Amniotic epithelial cell (primary cell): ENCODE measurements around the gene IL17REL.

Source experiments
- DNase-seq: peaks from one replicate; pipeline ENCODE4 v3.0.0-alpha.2; 2010; ENCODE audit warnings: low read depth

IL17REL gene

DNA sequence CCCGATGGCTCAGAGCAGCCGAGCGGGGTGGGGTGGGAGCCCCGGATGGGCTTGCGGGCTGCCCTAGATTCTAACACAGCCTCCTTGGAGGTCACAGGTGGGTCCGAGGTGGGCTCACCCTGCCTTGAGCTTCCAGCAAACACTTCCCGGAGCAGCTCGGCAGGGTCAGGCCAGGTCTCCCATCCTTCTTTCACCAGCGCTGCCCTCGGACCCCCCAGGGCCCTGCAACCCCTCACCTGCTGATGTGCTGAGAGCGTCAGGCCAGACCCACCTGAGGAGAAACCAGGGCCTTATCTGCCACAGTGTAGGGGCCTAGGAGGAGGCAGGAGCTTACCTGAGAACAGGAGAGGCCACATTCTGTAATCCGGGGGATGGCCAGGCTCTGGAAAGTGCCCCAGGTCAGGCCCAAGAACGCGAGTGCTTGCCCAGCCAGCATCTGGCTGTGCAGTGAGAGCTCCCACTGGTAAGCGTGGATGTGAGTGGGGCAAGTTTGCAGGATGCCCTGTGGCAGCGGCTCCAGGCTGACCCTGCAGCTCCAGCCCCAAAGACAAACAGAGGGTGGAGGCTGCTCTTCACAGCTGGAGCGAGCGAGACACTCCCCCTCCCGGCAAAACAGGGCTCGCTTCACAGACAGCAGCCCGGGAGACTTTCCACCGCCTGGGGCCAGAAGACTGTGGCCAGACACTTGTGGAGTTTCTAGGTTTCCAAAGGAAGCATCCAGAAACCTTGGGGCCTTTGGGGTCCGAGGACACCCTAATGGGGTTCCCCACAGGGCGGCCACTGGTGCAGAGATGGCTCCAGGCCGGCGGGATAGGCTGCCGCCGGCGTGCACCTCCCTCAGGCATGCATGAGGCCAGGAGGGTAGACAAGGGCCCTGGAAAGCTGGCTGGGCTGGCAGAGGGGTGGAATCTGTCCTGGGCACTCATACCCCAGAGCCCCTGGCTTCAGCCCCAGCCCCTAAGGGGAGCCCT is at the start of gene IL17REL:
Gene IL17REL, minus strand, starts transcription at position 555 of the 971 bp plus-strand sequence. Its CDS starts 119 bp downstream, at position 436.
- DNase-seq = no peak

DNA sequence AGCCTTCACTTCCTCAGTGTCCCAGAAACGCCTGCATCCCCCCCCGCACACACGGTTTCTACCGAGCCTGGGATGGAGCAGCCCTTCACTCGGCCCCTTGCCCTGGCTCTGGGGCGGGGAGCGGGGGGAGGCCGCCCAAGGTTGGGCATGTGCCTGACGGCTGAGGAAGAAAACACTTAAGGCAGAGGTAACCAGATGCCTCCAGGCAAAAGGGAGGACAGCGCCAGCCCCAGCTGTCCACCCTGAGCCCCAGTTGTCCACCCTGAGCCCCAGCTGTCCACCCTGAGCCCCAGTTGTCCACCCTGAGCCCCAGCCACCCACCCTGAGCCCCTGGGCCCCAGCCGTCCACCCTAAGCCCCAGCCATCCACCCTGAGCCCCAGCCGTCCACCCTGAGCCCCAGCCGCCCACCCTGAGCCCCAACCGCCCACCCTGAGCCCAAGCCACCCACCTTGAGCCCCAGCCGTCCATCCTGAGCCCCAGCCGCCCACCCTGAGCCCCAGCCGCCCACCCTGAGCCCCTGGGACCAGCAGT is 49.3 kb upstream of the IL17REL start:
- no peak for DNase-seq

DNA sequence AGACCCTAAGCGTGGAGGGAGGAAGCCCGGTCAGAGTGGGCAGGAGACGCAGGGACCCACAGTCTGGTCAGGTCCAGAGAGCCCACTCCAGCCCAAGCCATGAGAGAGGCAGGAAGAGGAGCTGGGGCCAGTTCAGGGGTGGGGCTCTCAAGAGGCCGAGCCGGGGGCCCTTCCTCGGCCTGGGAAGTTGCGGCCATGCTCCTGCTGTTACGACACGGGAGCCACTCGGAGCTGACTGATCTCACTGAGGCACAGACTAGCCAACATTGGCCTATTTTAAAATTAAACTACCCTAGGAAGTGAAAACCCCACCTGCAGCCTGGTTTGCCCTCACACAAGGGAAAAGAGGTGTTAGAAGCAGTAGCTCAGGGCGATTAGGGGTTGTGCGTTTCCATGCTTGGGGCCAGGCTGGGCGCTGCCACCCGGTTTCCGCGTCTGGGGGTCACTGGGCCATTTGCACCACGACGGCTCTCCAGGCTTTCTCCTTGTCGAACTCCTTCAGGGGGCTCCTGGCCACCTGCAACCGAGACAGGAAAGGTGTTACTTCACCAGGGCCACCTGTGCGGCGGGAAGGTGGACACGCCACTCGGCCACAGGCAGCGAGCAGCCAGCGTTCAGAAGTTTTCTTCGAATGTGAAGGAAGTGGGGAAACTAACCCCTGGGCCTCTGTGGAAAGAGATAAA is 48.7 kb upstream of the IL17REL start:
- no peak for DNase-seq

DNA sequence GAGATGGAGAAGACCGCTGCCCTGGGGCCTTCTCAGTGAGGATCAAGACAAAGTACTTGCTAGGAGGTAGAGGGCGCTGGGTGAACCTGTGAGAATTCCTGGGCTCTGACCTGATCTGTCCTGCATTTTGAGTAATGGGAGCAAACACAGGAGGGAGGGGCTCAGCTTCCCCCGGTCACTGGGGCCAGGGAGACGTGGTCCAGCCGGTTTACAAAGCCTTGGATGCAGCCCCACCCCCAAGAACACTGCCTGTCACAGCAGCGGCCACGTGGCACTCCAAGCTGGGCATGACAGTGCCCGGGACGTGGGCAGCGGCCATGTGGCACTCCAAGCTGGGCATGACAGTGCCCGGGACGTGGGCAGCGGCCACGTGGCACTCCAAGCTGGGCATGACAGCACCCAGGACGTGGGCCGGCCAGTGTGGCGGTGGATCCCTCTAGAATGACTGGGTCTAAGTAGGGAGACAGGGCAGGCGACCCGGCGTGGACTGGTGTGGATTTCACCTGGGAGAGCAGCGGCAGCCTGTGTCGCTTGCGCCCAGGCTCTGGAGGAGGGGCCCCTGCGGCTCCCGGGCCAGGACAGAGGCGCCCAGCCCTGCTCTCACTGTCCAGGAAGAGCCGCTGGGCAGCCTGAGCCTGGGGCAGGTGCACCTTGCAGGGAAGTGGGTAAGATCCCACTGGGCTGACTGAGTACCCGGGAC is 48.0 kb upstream of the IL17REL start:
- no peak for DNase-seq

DNA sequence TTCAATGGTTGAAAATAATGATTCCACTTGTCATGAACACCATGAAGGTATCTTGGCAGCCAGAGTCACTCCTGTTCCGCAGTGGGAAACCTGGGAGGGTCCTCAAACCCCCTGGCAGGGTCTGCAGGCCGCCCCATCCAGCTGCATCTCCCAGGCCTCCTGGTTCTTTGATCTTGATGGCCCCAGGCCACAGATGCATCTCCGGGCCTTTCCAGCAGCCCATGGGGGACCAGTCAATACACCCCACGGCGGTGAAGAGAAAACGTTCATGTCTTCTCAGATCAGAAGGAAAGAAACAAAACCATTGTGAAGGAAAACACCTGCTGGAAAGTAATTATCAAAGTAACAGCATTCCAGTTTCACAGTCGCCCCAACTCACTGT is 47.3 kb upstream of the IL17REL start:
- no peak for DNase-seq

DNA sequence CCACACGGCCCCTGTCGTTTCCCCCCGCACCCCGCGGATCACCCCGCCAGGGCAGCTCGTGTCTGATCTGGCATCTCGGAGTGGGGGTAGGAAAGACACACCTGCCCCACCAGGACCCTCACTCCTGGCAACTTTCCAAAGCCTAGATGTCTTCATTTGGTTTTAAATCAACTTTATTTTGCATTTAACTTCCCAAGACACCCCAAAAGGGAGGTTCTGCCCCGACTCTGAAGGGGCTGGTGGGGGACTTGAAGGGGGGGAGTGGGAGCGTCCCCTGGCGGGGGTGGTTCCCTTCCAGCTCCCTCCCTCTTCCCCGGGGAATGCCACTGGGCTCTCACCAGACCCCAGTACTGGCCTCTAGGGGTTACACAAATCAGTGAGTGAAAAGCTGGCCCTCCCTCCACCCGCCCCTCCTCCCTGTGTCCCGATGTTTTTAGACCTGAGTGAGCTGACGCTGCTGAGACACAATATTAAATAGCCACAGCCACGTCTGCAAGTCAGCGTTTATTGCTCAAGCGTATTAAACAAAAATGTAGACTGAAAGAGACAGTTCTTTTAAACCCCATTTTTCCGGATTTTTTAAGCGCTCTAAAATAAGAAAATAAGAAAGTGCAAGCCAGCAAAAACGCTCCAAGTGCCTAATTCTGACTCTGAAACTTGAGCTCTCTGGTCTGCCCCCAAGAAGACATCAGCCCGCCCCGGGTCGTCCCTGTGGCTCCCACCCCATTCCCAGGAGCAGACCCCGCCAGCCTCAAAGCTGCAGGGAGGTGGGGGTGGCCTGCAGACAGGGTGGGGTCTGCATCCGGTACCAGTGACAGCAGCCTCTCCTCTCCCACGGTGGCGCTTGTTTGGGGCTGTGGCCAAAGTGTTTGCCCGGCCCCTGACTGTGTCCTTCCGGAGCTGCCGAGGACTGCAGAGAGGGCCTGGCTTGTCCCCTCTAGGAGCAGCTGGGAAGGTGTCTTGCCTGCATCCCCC is 46.6 kb upstream of the IL17REL start:
- peak; percentile 55 for DNase-seq

DNA sequence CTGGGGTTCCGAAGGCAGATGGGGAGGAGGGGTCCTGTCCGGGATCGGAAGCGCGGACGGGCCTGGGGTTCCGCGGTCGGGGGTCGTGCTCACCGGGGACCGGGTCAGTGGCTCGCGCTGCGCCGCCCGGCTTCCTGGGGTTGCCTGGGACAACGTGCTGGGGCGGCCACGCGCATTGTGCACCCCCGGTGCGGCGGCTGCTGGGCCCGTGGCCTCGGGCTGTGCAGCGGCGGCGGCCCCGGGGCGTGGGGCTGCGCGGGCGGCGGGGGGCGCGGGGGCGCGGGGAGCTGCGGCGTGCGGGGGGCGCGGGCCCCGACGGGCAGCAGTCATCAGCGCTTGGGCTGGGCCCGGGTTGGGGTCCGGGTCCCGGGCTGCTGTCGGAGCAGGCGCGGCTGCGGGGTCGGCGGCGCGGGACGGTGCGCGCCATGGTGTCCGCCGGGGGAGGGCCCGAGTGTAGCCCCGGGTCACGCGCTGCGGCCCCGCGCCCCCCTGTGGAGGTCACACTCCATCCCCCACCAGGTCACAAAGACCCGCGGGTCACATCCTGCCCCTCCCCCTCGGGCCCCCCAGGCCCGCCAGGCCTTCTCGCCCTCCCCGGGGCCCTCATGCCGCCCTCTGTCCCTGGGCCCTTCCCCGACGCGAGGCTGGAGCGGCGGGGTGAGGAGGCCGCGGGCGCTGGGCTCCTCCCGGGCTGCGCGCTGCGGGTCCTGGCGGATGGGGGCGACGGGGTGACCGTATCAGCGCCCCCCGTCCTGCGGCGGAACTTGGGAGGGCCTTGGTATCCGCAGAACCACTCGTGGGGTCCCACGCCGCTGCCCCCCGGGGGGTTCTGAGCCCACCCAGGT is 45.7 kb upstream of the IL17REL start, which contains the start of gene TTLL8:
Gene TTLL8, minus strand, starts transcription at position 238 of the 845 bp plus-strand sequence.
- no peak for DNase-seq

DNA sequence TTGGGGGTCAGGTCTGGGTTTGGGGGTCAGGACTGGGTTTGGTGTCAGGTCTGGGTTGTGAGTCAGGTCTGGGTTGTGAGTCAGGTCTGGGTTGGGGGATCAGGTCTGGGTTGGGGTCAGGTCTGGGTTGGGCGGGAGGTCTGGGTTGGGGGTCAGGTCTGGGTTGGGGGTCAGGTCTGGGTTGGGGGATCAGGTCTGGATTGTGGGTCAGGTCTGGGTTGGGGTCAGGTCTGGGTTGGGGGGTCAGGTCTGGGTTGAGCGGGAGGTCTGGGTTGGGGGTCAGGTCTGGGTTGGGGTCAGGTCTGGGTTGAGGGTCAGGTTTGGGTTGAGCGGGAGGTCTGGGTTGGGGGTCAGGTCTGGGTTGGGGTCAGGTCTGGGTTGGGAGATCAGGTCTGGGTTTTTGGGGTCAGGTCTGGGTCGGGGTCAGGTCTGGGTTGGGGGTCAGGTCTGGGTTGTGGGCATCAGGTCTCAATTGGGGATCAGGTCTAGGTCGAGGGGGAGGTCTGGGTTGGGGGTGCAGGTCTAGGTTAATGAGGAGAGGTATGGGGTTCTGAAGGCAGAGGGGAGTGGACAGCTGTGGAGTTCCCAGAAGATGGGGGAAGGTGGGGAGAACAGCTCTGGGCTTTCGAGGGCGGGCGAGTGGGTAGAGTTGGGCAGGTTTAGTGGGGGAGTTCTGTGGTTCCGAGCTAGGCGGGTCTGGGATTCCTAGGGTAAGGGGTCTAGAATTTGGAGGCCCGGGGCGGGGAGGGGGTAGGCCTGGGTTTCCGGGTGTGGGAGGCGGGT is 44.9 kb upstream of the IL17REL start:
- DNase-seq = no peak

DNA sequence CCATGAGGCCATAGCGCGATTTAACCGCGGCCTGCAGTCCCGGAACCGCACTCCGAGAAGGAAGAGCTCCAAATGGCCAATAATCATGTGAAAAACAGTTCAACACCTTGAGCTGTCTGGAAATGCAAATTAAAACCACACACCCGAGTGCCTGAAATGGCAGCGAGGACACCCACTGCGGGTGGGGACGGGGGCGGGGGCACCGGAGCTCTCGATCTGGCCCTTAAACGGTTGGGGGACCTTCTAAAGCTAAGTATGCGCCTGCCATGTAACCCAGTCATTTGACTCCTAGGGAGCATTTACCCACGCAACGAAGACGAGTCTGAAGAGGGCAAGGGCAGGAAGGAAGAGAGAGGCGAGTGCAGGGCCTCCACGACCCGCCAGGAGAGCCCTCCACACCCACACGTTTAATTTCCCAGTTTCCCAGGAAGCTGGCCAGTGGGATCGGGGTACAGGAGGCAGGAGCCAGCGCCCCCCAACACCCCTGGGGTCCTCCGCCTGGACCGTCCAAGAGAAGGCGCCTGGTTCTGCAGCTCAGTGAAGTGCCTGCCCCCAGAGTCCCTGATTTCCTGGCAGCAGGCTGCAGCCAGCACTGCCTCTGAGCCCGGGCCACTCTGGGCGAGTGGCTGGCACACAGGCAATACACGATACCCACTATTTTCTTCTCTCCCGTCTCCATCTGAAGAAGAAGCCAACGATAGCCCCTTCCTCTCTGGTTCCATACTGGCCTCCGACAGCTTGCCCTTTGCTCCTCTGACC is 43.8 kb upstream of the IL17REL start:
- DNase-seq = no peak

DNA sequence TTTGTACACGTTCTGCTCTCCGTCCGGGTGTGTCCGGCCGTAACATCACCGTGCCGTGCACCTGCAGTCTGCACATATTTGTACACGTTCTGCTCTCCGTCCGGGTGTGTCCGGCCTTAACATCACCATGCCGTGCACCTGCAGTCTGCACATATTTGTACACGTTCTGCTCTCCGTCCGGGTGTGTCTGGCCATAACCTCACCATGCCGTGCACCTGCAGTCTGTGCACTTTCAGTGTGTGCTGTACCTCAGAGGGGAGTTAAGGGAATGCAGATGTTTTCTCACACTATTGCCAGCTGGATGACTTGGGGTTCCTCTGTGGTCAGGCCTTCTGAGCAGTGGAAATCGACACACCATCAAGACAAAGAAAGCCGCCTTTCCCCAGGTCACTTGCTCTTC is 41.3 kb upstream of the IL17REL start:
- no peak for DNase-seq

DNA sequence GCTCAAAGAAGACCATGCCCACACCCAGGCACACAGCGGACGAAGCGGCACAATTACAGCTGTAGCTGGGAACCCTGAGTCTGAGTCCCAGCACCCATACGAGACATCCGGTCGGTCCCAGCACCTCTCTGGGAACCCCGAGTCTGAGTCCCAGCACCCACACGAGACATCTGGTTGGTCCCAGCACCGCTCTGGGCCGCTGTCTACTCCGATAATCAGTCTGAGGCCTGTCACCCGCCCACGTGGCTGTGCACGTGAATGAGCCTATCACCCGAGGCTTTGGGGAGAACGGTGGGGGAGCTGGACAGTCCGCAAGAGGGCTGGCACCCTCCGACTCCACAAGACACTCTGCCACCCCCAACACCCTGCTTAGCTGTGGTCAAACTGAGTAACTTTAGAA is 39.4 kb upstream of the IL17REL start:
- DNase-seq = no peak

DNA sequence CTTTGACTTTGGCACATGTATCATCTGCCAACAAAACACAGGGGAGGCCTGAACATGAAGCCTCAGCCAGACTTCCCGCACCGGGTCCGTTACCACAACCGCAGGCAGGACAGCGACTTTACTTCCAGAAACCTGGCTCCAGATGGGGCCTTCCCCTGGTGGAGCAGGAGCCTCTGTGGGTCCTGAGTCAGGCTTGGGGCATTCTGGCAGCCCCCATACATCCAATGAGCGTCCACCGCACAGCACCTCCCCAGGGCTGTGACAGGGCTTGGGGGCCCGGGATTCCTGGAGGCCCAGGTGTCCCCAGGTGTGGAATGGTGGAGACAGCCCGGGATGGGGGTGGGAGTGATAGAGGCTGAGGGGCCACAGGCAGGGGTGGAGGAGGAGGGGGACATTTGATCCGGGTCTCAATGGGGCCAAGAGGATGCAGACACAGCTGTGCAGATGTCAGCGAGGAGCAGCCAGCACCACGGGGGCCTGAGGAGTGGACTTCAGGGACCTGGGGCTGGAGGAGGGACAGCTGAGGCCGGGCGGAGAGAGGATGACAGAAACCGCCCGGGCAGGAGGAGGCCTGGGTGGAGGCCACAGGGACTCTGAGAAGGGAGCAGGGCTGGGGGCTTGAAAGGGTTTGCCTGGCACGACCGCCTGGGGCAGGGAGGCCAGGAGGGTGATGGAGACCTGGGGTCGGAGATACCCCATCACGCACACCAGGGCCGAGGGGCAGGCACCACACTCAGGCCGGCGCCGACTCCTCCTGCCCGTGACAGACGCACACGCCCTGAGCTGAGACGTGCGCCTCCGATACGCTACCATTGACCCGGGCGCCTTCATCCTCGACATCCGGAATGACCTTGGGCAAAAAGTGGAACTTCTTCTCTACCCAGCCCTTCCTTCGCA is 37.0 kb upstream of the IL17REL start:
- DNase-seq = no peak

DNA sequence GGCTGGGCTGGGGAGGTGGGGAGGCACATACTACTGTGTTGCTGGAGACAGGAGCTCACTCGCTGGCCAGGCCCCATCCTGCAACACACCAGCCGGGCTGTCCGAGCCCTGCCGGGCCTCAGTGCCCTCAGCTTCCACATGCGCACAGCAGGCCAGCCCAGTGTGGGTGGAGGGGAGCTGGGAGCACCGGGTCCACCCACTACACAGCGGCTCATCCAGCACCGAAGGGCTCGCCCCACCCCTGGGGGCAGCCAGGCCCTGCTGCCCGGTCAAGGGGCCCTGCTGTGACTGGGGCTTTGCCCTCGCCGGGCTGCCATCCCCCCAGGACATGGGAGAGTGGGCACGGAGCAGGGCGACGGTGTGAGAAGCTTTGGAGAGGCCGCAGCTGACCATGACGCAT is 36.3 kb upstream of the IL17REL start:
- DNase-seq = no peak

DNA sequence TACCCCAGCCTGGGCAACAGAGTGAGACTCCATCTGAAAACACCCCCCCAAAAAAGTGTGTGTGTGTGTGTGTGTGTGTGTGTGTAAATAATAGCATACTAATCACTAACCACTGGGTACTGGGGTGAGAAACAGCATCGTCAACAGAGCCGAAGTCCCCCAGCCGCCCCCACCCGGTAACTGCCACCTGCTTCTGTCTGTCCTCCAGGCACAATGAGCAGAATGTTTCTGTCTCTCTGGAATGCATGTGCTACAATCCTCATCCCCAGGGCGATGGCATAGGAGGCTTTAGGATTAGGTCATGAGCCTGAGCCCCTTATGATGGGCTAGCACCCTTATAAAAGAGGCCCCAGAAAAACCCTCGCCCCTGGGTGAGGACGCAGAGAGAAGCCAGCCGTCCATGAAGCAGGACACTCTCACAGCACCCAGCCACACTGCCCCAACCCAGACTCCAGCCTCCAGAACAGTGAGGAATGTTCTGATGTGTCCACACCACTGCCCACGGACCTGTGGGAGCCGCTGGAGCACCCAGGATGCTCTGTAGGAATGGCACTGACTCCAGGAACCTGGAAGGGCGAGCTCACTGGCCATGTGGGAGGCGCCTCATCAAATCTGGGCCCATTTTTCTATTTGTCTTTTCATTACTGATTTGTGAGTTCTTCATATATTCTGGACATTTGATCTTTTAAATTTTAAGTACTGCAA is 35.6 kb upstream of the IL17REL start:
- DNase-seq = peak; percentile 18

DNA sequence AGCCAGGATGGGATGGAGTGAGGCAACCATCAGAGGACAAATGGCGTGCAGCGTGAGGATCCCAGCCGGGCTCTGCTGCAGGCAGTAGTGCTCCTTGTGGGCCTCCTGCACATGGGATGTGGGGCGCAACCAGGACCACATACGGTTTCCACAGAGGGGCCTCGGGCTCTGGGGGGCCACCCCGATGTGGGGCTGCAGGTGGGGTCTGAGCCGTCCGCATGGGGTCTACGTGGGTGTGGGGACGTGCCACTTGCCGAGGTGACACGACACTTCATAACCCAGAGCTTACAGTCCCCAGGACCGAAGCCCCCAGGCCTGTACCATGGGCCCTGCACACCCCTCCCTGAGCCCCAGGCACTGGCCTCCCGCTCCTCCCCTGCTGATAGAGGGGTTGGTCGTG is 34.8 kb upstream of the IL17REL start:
- DNase-seq = no peak

DNA sequence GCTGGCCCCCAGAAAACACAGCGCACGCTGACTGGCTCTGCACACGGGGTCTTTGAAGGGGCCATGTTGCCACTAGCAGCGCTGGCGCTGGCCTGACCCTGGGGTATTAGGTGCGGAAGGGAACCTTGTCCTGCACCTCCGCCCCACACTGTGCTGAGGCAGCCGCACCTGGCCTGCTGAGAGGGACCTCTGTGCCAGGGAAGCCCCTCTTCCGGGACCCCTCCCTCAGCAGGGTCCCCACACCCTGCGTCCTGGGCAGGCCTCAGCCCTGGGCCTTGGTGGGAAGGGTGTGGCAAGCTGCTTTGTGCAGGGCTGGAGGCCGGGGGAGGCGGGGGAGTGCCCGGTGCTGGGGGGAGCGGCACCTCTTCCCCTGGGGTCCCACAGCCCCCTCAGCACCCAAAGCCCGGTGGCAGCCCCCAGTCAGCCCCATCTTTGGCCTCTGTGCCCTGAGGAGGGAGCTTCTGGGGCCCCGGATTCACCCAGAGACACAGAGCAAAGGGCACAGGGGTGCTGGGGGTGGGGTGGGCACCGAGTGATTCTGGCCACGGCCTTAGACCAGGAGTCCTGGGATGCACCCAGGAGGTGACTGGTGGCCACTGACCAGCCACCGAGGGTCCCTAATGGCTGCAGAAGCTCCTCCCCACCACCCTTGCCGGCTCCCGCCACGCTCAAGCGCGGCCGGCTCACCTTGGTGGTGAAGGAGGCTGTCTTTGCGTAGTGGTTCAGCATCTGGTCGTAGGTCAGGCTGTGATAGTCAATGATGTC is 34.1 kb upstream of the IL17REL start:
- no peak for DNase-seq
